Astrocyte of the spinal cord (primary cell): ENCODE results near the gene UST.
A peak's percentile ranks its signal among the peaks of the same experiment; 100 is the strongest.

Source experiments
- DNase-seq: peaks from one replicate; pipeline ENCODE4 v3.0.0; 2011; ENCODE audit warnings: low read depth, low spot score
- H3K4me3 ChIP-seq: 2 replicates; pipeline ENCODE4 v1.5.1; 2011; ENCODE audit warnings: low read depth, mild to moderate bottlenecking, low read length, moderate library complexity
- in situ Hi-C: cut with HindIII; loops from 2 replicates; pipeline ENCODE4 v1.10.0; 2017; ENCODE audit warnings: low sequenced_read_pairs
- TF ChIP-seq, protein P1 (sequence below): IDR thresholded peaks from 2 replicates; pipeline ENCODE4 v1.5.1; 2012; ENCODE audit warnings: low read depth, mild to moderate bottlenecking, low read length, inconsistent platforms

The UST gene

DNA sequence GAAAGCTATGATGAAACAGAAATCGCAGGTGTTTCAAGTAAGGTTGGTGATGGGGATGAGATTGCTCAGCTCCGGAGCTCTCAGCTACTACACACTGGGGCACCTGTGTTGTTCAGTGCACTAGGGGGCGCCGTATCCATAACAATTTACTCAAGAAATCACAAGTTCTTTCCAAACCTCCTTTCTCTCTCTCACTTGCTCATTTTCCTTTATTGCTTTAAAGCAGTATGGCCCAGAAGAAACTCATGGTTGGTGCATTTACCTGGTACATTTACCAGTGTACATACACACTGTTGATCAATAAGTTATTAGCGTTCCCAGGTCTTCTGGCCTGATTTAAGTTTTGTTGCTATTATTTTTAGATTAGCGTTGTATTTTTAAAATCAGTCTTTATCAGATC is 335.5 kb downstream of the UST start:
- no peak overlapping the region for H3K4me3 ChIP-seq
- in situ Hi-C loops, result loop anchor here (25.0 kb wide), 1 partner anchor 355 kb away; no protein-coding TSS in a partner anchor
- peak; percentile 83 for DNase-seq
- TF ChIP-seq, protein P1, sequence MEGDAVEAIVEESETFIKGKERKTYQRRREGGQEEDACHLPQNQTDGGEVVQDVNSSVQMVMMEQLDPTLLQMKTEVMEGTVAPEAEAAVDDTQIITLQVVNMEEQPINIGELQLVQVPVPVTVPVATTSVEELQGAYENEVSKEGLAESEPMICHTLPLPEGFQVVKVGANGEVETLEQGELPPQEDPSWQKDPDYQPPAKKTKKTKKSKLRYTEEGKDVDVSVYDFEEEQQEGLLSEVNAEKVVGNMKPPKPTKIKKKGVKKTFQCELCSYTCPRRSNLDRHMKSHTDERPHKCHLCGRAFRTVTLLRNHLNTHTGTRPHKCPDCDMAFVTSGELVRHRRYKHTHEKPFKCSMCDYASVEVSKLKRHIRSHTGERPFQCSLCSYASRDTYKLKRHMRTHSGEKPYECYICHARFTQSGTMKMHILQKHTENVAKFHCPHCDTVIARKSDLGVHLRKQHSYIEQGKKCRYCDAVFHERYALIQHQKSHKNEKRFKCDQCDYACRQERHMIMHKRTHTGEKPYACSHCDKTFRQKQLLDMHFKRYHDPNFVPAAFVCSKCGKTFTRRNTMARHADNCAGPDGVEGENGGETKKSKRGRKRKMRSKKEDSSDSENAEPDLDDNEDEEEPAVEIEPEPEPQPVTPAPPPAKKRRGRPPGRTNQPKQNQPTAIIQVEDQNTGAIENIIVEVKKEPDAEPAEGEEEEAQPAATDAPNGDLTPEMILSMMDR, result peak; percentile 76

DNA sequence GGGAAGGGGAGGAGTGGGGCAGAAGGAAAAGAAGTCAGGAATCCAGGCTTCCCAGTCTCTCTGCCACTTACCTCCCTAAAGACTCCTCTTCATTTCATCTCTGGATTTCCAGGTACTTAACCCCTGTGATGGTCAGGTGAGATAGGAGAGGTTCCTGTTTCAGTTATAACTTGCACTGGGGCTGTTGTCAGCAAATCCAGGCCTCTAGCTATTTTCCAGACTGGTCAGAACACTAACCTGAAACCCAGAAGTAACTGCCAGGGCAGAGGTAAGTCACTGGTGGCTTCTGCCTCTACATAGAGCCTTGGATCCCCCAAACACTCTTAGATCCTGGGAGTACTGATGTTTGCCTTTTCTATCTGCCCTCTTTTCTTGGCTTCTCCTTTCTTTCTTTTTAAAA is 337.2 kb downstream of the UST start:
- H3K4me3 ChIP-seq, result no peak overlapping the region
- in situ Hi-C loops, result loop anchor here (25.0 kb wide), 1 partner anchor 353 kb away; no protein-coding TSS in a partner anchor
- no peak for DNase-seq
- TF ChIP-seq, protein P1, result no peak

DNA sequence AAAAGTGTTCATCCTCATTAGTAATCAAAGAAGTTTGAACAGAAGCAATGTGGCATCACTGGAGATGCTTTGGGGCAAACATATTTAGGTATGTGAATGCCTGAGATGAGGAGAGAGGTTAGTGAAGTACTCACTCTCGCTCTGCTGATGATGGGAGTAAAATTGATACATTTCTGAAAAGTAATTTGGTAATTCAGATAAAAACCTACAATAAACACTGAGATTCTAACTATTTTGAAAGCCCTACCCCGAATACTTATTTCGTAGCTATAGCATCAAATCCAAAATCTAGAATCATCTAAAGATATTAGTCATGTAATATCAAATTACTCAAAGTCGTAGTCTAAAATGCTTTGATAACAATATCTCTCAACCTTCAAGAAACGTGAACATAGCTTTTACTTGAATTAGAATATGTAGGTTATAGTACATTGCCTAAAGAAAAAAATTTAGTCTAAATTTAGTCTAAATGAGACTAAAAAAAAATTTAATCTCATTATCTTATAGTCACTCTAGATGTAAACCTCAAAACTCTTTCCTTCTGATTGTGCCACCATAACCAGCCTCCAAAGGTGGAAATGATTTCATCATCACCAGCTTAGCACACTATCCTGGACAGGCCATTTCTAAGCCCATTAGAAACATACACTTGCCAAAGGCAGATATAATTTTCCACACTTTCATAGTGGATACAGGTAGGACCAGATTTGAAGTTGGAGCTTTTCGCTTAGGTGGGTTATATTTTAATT is 338.2 kb downstream of the UST start:
- in situ Hi-C loops, result loop anchor here (25.0 kb wide), 1 partner anchor 352 kb away; no protein-coding TSS in a partner anchor
- no peak for DNase-seq
- TF ChIP-seq, protein P1, result no peak
- H3K4me3 ChIP-seq, result no peak overlapping the region

DNA sequence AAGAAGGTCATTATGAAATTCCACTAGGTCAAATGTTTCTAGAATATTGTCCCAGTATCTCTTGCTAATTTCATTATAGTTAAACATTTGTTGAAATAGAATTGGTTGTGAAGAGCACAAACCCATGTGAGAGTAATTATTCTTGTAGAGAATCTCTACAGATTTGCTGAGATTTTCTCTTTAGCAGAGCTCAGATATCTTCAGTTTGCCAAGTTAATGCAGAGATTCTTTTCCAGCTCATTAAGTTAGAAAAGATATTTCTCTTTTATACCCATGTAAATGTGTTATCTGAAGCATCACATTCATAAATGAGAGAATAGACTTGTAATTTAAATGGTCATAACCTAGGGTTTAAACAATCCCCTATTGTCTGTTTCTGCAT is 338.7 kb downstream of the UST start:
- no peak overlapping the region for H3K4me3 ChIP-seq
- in situ Hi-C loops, result loop anchor here (25.0 kb wide), 1 partner anchor 352 kb away; no protein-coding TSS in a partner anchor
- no peak for DNase-seq
- TF ChIP-seq, protein P1, result no peak

DNA sequence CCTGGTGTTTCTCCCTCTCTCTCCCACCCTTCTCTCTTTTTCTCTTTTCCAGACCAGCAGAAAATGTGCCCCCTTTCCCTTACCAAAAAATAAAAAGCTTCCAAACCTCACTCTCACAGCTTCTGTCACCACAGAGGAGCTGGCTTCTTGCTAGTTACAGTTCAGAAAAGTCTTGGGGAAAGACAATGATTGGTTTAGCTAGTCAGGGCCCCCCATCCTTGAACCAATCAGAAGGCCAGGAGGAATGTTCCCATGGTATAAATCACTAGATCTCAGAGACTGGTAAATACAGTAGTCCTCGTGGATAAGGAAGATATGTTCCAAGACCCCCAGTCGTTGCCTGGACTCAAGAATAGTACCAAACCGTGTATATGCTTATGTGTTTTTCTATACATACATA is 339.5 kb downstream of the UST start:
- in situ Hi-C loops, result loop anchor here (25.0 kb wide), 1 partner anchor 351 kb away; no protein-coding TSS in a partner anchor
- no peak overlapping the region for H3K4me3 ChIP-seq
- TF ChIP-seq, protein P1, result no peak

DNA sequence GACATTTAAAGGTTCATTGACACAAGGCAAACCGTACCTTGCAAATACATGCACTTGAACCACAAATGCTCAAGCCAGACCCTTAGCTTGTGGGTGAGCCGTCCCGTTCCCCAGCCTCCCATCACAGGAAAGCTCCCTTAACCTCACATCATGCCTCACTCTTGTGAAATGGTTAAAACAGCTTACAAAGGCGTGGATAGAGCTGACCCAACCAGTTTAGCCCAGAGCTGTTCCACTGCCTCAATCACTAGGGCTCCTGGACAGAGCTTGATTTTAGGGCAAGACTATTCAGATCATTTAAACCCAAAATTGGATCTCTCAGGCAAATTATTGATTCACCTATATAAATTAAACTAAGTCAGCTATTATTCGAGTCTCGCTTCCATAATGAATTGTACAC is 341.1 kb downstream of the UST start:
- no peak overlapping the region for H3K4me3 ChIP-seq
- in situ Hi-C loops, result loop anchor here (25.0 kb wide), 1 partner anchor 349 kb away; no protein-coding TSS in a partner anchor
- DNase-seq, result no peak
- TF ChIP-seq, protein P1, result no peak

More for the DNA sequence above, 339.5 kb downstream of the UST start:
- no peak for DNase-seq
